Measurements from ENCODE around the gene SFSWAP.

SFSWAP gene

GRCh38 chr12:131840643-131841416 lies 129.9 kb downstream of the SFSWAP start:
- no peak for DNase-seq

GRCh38 chr12:131841547-131841946 lies 130.7 kb downstream of the SFSWAP start:
- DNase-seq, result no peak

- DNase-seq, result no peak
Observed at GRCh38 chr12:131842169-131842568, 131.3 kb downstream of the SFSWAP start.

GRCh38 chr12:131843527-131843926 lies 132.6 kb downstream of the SFSWAP start:
- DNase-seq, result no peak

GRCh38 chr12:131844140-131844539 lies 133.2 kb downstream of the SFSWAP start:
- DNase-seq, result no peak

- no peak for DNase-seq
Observed at GRCh38 chr12:131844656-131845055, 133.8 kb downstream of the SFSWAP start.

GRCh38 chr12:131845121-131845520 lies 134.2 kb downstream of the SFSWAP start:
- no peak for DNase-seq

GRCh38 chr12:131847456-131847855 lies 136.6 kb downstream of the SFSWAP start:
- no peak for DNase-seq

- no peak for DNase-seq
Observed at GRCh38 chr12:131848753-131849152, 137.9 kb downstream of the SFSWAP start.
